K562 (cell line): ENCODE data around the gene FIG4. TPM values are rescaled to one million over a fixed set of nuclear protein-coding genes. Genes with fewer than 3 reads are reported as not detected.

Experiments
- ATAC-seq: fragments of 200-7000 bp; cut with Tn5 transposase; 3 replicates; pipeline ENCODE4 v1.9.1; 2020; ENCODE audit warnings: moderate library complexity
- BruUV-seq: library from RNA; stranded (reverse); fragments of 400-500 nt; replicated peaks from 2 replicates; lab custom pipeline; 2021; lab: Mats Ljungman, UMichigan
- CTCF ChIA-PET: fragments of 300-600 bp; formaldehyde crosslinking; extraction: SDS; loops from one replicate; lab custom pipeline; 2021; ENCODE audit warnings: low intra/inter-chr PET ratio; lab: Yijun Ruan, JAX
- POLR2A ChIA-PET: fragments of 300-600, 350-650 bp; sonication (Branson Sonifier 250); formaldehyde crosslinking; extraction: SDS; loops from one replicate; lab custom pipeline; 2021; ENCODE audit warnings: antibody characterized with exemption, inconsistent platforms; lab: Yijun Ruan, JAX
- DNase-seq, 4 experiments: peaks; one replicate each; pipeline versions ENCODE4 v3.0.0 to v3.0.0-alpha.2; 2011 to 2018; ENCODE audit warnings: low spot score in 3 of 4, mixed read lengths in 3 of 4; ENCODE audit errors: extremely low read depth in 1 of 4
- FAIRE-seq: peaks from 2 replicates; lab custom pipeline; 2011; peaks lifted over from hg19 to GRCh38; lab: Jason Lieb, UNC
- H2AFZ ChIP-seq: 2 replicates; pipeline ENCODE4 v1.6.0; 2011; ENCODE audit warnings: low read depth, low read length, control low read depth, inconsistent platforms
- H3K27ac ChIP-seq: fragments of 200-600 bp; 3 replicates; pipeline ENCODE4 v1.8.0; 2011; ENCODE audit warnings: low read depth, mild to moderate bottlenecking, control low read depth, inconsistent platforms, low read length, moderate library complexity, mixed read lengths; ENCODE audit errors: extremely low read depth
- H3K27me3 ChIP-seq, 2 experiments: fragments of 300-600 bp in 1 of 2; 2 replicates in 1 of 2; 3 replicates in 1 of 2; pipeline versions ENCODE4 v1.6.0 to v1.8.0; 2011; ENCODE audit warnings: inconsistent platforms in 2 of 2, low read length in 2 of 2, mild to moderate bottlenecking in 1 of 2, mixed read lengths in 1 of 2, moderate library complexity in 1 of 2; ENCODE audit not compliant: control insufficient read depth in 2 of 2, insufficient read depth in 2 of 2
- H3K36me3 ChIP-seq: fragments of 300-600 bp; 3 replicates; pipeline ENCODE4 v1.8.0; 2011; ENCODE audit warnings: mild to moderate bottlenecking, low read length, inconsistent platforms; ENCODE audit not compliant: control insufficient read depth, insufficient read depth
- H3K4me1 ChIP-seq, 2 experiments: fragments of 200-600 bp in 1 of 2; replicated peaks in 1 of 2; 2 replicates in 1 of 2; 3 replicates in 1 of 2; pipeline versions ENCODE4 v1.5.1 to v1.8.0; 2011; ENCODE audit warnings: inconsistent platforms in 2 of 2, low read length in 2 of 2, mild to moderate bottlenecking in 1 of 2, mixed read lengths in 1 of 2, moderate library complexity in 1 of 2; ENCODE audit not compliant: control insufficient read depth in 2 of 2, insufficient read depth in 2 of 2
- H3K4me2 ChIP-seq: 2 replicates; pipeline ENCODE4 v1.6.1; 2011; ENCODE audit warnings: low read length, control low read depth, inconsistent platforms, mixed read lengths; ENCODE audit not compliant: insufficient read depth
- H3K4me3 ChIP-seq: fragments of 200-600 bp; sonication (generic), shearing (Covaris generic); 2 replicates; pipeline ENCODE4 v1.5.1; 2016; ENCODE audit warnings: control low read depth, inconsistent platforms
- H3K79me2 ChIP-seq: fragments of 200-600 bp; 3 replicates; pipeline ENCODE4 v1.8.0; 2011; ENCODE audit warnings: low read length, inconsistent platforms; ENCODE audit not compliant: control insufficient read depth, insufficient read depth
- H3K9ac ChIP-seq, 2 experiments: 2 replicates each; pipeline versions ENCODE4 v1.6.0 to v1.6.1; 2011; ENCODE audit warnings: low read depth in 2 of 2, low read length in 2 of 2, control low read depth in 1 of 2, inconsistent platforms in 1 of 2, mild to moderate bottlenecking in 1 of 2, mixed read lengths in 1 of 2; ENCODE audit not compliant: insufficient read depth in 1 of 2
- H3K9me1 ChIP-seq: one replicate; pipeline ENCODE4 v1.6.0; 2011; ENCODE audit warnings: inconsistent platforms, mild to moderate bottlenecking, low read length, moderate library complexity; ENCODE audit not compliant: control insufficient read depth, insufficient read depth
- H3K9me3 ChIP-seq: replicated peaks from 2 replicates; pipeline ENCODE4 v1.5.1; 2011; ENCODE audit warnings: low read depth, low read length, inconsistent platforms; ENCODE audit not compliant: control insufficient read depth, insufficient read depth
- H4K20me1 ChIP-seq: replicated peaks from 2 replicates; pipeline ENCODE4 v1.6.1; 2011; ENCODE audit warnings: low read length, inconsistent platforms, mixed read lengths; ENCODE audit not compliant: control insufficient read depth, insufficient read depth
- COPS2 ChIP-seq: fragments of 450-650 bp; conservative IDR thresholded peaks from 2 replicates; pipeline ENCODE4 v1.6.1; 2016; ENCODE audit warnings: mild to moderate bottlenecking, moderate library complexity
- DDX20 ChIP-seq: fragments of 450-650 bp; IDR thresholded peaks from 2 replicates; pipeline ENCODE4 v1.6.1; 2016; ENCODE audit warnings: missing genetic modification characterization, low read depth, mild to moderate bottlenecking, missing compliant biosample characterization, moderate library complexity
- ETS2 ChIP-seq: IDR thresholded peaks from 2 replicates; pipeline ENCODE4 v1.6.1; 2016; ENCODE audit warnings: borderline replicate concordance, missing genetic modification characterization, mild to moderate bottlenecking, moderate library complexity, missing compliant biosample characterization; ENCODE audit not compliant: poor library complexity, severe bottlenecking
- EZH2 ChIP-seq: IDR thresholded peaks from 2 replicates; pipeline ENCODE4 v1.6.1; 2012; ENCODE audit warnings: low read depth, mild to moderate bottlenecking, inconsistent platforms, low read length, borderline replicate concordance
- GABPB2 ChIP-seq: fragments of 250-450 bp; sonication (Bioruptor Pico); conservative IDR thresholded peaks from 2 replicates; pipeline ENCODE4 v1.5.1; 2021; ENCODE audit warnings: mild to moderate bottlenecking
- GTF2A2 ChIP-seq: IDR thresholded peaks from 2 replicates; pipeline ENCODE4 v1.6.1; 2016; ENCODE audit warnings: mild to moderate bottlenecking, missing genetic modification characterization, missing compliant biosample characterization
- HMG20A ChIP-seq: fragments of 450-650 bp; formaldehyde crosslinking; conservative IDR thresholded peaks from 2 replicates; pipeline ENCODE4 v1.4.0; 2020; ENCODE audit warnings: mild to moderate bottlenecking, mixed read lengths
- MCM3 ChIP-seq: fragments of 450-650 bp; IDR thresholded peaks from 2 replicates; pipeline ENCODE4 v1.6.1; 2016
- MTA3 ChIP-seq: fragments of 450-650 bp; formaldehyde crosslinking; IDR thresholded peaks from 2 replicates; pipeline ENCODE4 v1.6.1; 2017; ENCODE audit warnings: mild to moderate bottlenecking, borderline replicate concordance
- SETDB1 ChIP-seq: IDR thresholded peaks from one replicate; pipeline ENCODE4 v1.6.1; 2012; ENCODE audit warnings: low read length, control low read depth, inconsistent platforms
- SMAD2 ChIP-seq: fragments of 150-350 bp; IDR thresholded peaks from 2 replicates; pipeline ENCODE4 v1.6.1; 2014; ENCODE audit warnings: low read depth, mild to moderate bottlenecking, low read length
- SMC3 ChIP-seq: conservative IDR thresholded peaks from 2 replicates; pipeline ENCODE4 v1.6.1; 2011; ENCODE audit warnings: low read depth, low read length, improper control_type of control experiment; ENCODE audit not compliant: insufficient read depth
- SRSF7 ChIP-seq: fragments of 200-400 bp; formaldehyde crosslinking; optimal IDR thresholded peaks from 2 replicates; pipeline ENCODE3; 2017; ENCODE audit warnings: mild to moderate bottlenecking, low read depth, low read length
- in situ Hi-C: fragments of 300-500 bp; cut with MboI; formaldehyde crosslinking; loops from 4 replicates; pipeline ENCODE4 v1.15.0; 2018; ENCODE audit warnings: inconsistent platforms, mixed read lengths
- intact Hi-C: fragments of 100-400 bp; cut with micrococcal nuclease; formaldehyde crosslinking; loops from 2 replicates; pipeline ENCODE4 v1.14.2; 2022
- polyA plus RNA-seq, 8 experiments: library from polyadenylated mRNA; depleted of rRNA in 4 of 8; stranded (reverse) in 5 of 8; unstranded in 3 of 8; fragments of >200 nt; fragmentation: Nextera tagmentation in 2 of 8; fragmentation: Illumina TruSeq in 1 of 8; extraction: Ambion mirVana in 2 of 8; extraction: Trizol in 1 of 8; gene quantifications; 2 replicates each; pipeline versions ENCODE4 v1.2.1 to v1.2.3, GENCODE V29; 2011 to 2014; ENCODE audit warnings: inconsistent platforms in 1 of 8, missing spikeins in 1 of 8
- total RNA-seq, 7 experiments: library from RNA; depleted of rRNA in 6 of 7; stranded (reverse); fragments of >200 nt in 6 of 7; fragmentation: Illumina TruSeq in 2 of 7; extraction: Trizol in 2 of 7; gene quantifications; 2 replicates each; pipeline versions ENCODE4 v1.2.1 to v1.2.3, GENCODE V29; 2011 to 2021; ENCODE audit warnings: low replicate concordance in 1 of 7
- TF ChIP-seq, protein P1 (sequence below): fragments of 450-650 bp; IDR thresholded peaks from 2 replicates; pipeline ENCODE4 v1.6.1; 2016; ENCODE audit warnings: mild to moderate bottlenecking
- TF ChIP-seq, protein P2 (sequence below): IDR thresholded peaks from 2 replicates; pipeline ENCODE4 v1.6.1; 2014; ENCODE audit warnings: antibody characterized with exemption
- TF ChIP-seq, protein P3 (sequence below): IDR thresholded peaks from 3 replicates; pipeline ENCODE4 v1.6.1; 2011; ENCODE audit warnings: borderline replicate concordance, mild to moderate bottlenecking, moderate library complexity; ENCODE audit not compliant: insufficient read length; ENCODE audit errors: extremely low read depth
- TF ChIP-seq, protein P4 (sequence below): fragments of 250-450 bp; sonication (Bioruptor Pico); IDR thresholded peaks from 2 replicates; pipeline ENCODE4 v1.6.1; 2021; ENCODE audit warnings: mild to moderate bottlenecking

Gene FIG4
- total and polyA plus RNA-seq, 9 of the 15 experiments (the other 6 are each of a cell fraction or from before 2014, with no cell fraction given) = 1.5 to 6.8 (median 4.3) TPM

DNA sequence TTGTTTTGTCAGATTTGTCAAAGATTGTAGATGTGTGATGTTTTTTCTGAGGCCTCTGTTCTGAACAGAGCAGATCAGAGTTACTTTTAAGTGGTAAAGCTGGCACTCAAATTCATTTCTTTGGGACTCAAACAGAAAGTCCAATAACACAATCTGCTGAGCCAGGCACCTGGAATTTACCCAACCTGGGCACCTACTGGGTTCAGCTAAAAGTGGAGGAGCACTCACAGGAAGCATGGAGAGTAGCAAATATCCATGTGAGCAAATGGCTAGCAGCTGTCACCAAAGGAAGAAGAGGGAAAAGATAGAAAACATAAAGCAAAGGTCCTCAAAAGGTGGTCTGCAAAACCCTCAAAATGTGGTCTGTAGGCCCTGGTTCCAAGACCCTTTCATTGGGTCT lies 116.8 kb downstream of the FIG4 start:
- CTCF ChIA-PET = no interaction called here
- Histone ChIP-seq H3K9ac (no peak overlapping the region), H2AFZ (no peak overlapping the region), H3K9me1 (no peaks in the 10 kb centered on the region), H3K4me1 (peaks cover 0 to 4% of the 10 kb centered on the region in 2 experiments; a peak in 2 of 5 replicates), H3K9me3 (no peaks in the 10 kb centered on the region), H3K27me3 (peaks cover 0 to 3% of the 10 kb centered on the region in 2 experiments; a peak in 1 of 5 replicates), H4K20me1 (no peaks in the 10 kb centered on the region), H3K36me3 (no peaks in the 10 kb centered on the region), H3K4me3 (no peak overlapping the region), H3K79me2 (no peaks in the 10 kb centered on the region), H3K27ac (no peak overlapping the region), H3K4me2 (no peak overlapping the region)
- in situ Hi-C loops (no loop called here), intact Hi-C loops (no loop called here)
- BruUV-seq = no TSS peak
- FAIRE-seq (no peak), ATAC-seq (no peak), DNase-seq (no peak)
- POLR2A ChIA-PET = no interaction called here
- TF ChIP-seq, protein P1, sequence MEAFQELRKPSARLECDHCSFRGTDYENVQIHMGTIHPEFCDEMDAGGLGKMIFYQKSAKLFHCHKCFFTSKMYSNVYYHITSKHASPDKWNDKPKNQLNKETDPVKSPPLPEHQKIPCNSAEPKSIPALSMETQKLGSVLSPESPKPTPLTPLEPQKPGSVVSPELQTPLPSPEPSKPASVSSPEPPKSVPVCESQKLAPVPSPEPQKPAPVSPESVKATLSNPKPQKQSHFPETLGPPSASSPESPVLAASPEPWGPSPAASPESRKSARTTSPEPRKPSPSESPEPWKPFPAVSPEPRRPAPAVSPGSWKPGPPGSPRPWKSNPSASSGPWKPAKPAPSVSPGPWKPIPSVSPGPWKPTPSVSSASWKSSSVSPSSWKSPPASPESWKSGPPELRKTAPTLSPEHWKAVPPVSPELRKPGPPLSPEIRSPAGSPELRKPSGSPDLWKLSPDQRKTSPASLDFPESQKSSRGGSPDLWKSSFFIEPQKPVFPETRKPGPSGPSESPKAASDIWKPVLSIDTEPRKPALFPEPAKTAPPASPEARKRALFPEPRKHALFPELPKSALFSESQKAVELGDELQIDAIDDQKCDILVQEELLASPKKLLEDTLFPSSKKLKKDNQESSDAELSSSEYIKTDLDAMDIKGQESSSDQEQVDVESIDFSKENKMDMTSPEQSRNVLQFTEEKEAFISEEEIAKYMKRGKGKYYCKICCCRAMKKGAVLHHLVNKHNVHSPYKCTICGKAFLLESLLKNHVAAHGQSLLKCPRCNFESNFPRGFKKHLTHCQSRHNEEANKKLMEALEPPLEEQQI = no peak
- TF ChIP-seq, protein P2, sequence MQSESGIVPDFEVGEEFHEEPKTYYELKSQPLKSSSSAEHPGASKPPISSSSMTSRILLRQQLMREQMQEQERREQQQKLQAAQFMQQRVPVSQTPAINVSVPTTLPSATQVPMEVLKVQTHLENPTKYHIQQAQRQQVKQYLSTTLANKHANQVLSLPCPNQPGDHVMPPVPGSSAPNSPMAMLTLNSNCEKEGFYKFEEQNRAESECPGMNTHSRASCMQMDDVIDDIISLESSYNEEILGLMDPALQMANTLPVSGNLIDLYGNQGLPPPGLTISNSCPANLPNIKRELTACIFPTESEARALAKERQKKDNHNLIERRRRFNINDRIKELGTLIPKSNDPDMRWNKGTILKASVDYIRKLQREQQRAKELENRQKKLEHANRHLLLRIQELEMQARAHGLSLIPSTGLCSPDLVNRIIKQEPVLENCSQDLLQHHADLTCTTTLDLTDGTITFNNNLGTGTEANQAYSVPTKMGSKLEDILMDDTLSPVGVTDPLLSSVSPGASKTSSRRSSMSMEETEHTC = no peak
- no peak for TF ChIP-seq MCM3
- TF ChIP-seq DDX20 (tag) = no peak
- TF ChIP-seq, protein P3, sequence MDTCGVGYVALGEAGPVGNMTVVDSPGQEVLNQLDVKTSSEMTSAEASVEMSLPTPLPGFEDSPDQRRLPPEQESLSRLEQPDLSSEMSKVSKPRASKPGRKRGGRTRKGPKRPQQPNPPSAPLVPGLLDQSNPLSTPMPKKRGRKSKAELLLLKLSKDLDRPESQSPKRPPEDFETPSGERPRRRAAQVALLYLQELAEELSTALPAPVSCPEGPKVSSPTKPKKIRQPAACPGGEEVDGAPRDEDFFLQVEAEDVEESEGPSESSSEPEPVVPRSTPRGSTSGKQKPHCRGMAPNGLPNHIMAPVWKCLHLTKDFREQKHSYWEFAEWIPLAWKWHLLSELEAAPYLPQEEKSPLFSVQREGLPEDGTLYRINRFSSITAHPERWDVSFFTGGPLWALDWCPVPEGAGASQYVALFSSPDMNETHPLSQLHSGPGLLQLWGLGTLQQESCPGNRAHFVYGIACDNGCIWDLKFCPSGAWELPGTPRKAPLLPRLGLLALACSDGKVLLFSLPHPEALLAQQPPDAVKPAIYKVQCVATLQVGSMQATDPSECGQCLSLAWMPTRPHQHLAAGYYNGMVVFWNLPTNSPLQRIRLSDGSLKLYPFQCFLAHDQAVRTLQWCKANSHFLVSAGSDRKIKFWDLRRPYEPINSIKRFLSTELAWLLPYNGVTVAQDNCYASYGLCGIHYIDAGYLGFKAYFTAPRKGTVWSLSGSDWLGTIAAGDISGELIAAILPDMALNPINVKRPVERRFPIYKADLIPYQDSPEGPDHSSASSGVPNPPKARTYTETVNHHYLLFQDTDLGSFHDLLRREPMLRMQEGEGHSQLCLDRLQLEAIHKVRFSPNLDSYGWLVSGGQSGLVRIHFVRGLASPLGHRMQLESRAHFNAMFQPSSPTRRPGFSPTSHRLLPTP = no peak
- no peak for TF ChIP-seq GABPB2 (CRISPR knock-in tag)
- TF ChIP-seq HMG20A (CRISPR knock-in tag) = no peak
- TF ChIP-seq SMC3 = no peak
- TF ChIP-seq COPS2 = no peak
- TF ChIP-seq EZH2 = no peak
- no peak for TF ChIP-seq SRSF7
- TF ChIP-seq MTA3 = no peak
- TF ChIP-seq, protein P4, sequence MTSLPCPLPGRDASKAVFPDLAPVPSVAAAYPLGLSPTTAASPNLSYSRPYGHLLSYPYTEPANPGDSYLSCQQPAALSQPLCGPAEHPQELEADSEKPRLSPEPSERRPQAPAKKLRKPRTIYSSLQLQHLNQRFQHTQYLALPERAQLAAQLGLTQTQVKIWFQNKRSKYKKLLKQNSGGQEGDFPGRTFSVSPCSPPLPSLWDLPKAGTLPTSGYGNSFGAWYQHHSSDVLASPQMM (CRISPR knock-in tag) = no peak
- TF ChIP-seq SETDB1 = no peak
- TF ChIP-seq ETS2 (tag) = no peak
- no peak for TF ChIP-seq GTF2A2 (tag)
- TF ChIP-seq SMAD2 = no peak
